H4 (cell line): Measurements from ENCODE around the gene UGP2. TPM values are rescaled to one million over a fixed set of nuclear protein-coding genes. Genes with fewer than 3 reads are reported as not detected.
"Not testable (repeated sequence)": the region's sequence is repeated elsewhere in the genome, so short reads cannot be mapped to it uniquely, and the experiment has no call there.

Source experiments
- DNase-seq: peaks from one replicate; pipeline ENCODE4 v3.0.0-alpha.2; 2015; ENCODE audit warnings: low spot score
- total RNA-seq: library from RNA; depleted of rRNA; stranded (reverse); fragments of >200 nt; shearing (Covaris generic); gene quantifications from 2 replicates; pipeline ENCODE4 v1.2.3, GENCODE V29; 2014; rRNA removed

Gene UGP2
- 69.6 and 79.8 TPM in 2 replicates for total RNA-seq

DNA sequence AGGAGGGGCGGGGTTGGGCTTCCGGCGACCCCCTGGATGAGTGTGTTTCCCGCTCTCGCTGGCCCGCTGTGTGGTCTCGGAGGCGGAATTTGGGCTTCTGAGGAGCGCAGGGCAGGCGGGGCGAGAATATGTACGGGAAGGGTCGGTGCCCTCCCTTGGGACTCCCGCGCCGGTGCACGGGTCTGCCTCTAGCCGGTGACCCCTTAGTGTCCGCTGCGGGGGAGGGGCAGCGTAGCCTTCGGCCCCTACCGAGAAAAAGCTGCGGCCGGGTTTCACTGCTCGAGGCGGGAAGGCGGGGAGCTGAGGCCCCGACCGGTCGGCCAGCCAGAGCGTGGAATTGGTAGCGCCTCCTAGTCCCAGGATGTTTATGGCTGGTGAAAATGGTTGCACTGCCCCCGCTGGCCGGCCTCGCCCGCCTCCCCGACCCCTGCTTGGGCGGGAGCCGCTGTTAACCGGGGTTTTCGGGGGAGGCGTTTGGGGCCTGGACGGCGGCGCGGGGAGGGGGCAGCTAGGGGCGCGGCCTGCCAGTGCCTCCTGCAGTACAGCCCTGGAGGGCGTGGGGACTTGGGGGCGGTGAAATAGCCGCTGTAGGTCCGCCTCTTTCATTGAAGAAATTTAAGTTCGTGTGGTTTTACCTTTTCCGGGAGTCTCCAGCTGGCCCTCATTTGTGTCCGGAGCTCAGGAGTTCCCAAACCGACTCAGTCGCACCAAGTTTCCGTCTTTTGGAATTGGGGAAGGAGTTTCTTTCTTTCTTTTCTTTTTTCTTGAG is at the start of gene UGP2:
Gene UGP2, plus strand, starts transcription at position 643 of the 769 bp plus-strand sequence. CDS start 290 bp downstream, outside the sequence.
- DNase-seq: peak; percentile 92

DNA sequence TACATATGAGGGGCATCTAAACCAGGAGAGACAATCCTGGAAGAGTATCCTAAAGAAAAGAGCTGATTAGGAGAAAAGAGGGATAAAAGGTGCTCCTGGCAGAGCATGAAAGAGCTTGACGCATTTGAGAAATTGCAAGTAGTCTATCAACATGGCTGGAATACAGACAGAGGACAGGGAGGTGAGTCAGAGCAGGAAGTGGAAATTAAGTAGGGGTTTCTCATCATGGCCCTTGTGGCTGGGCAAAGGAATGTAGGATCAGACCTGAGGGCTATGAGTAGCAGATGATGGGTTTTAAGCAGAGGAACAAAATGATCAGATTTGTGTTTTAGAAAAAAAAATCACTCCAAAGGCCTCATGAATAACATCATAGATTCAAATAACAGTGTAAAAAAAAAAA is 49.2 kb upstream of the UGP2 start:
- DNase-seq: peak; percentile 42

DNA sequence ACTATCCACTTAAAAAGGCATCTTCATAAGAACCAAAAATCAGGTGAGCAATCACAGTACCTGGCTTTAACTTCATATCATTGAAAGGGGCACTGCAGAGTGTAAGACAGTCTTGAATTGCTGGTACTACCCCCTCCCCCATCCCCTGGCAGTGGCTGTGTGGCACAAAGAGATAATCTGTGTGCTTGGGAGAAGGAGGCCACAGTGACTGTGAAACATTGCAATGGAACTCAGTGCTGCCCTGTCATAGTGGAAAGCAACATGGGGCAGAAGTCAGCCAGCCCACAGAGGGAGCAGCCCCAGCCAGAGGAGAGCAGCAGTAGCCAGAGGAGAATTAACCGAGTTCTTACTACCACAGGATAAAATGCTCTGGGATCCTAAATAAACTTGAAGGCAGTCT is 45.3 kb upstream of the UGP2 start:
- no peak for DNase-seq

DNA sequence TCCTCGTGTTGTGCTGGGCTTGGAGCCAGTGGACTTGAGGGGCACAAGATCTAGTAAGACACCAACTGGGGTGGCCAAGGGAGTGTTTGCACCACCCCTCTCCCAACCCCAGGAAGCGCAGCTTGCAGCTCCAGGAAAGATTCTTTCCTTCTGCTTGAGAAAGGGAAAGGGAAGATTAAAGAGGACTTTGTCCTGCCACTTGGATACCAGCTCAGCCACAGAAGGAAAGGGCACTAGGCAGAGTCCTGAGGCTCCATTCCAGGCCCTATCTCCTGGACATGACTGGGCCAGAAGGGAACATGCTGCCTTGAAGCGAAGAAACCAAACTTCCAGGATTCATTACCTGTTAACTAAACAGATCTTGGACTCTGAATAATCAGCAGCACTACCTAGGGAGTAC is 44.9 kb upstream of the UGP2 start:
- DNase-seq: no peak

DNA sequence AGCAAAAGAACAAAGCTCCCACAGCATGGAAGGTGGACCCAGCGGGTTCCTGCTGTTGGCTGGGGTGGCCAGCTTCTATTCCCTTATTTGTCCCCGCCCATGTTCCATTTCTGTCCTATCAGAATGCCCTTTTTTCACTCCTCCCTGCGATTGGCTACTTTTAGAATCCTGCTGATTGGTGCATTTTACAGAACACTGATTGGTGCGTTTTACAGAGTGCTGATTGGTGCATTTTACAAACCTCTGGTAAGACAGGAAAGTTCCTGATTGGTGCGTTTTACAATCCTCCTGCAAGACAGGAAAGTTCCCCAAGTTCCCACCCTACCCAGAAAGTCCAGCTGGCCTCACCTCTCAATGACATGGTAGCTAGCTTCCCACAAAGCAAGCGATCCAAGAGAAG is 40.2 kb upstream of the UGP2 start:
- no peak for DNase-seq

DNA sequence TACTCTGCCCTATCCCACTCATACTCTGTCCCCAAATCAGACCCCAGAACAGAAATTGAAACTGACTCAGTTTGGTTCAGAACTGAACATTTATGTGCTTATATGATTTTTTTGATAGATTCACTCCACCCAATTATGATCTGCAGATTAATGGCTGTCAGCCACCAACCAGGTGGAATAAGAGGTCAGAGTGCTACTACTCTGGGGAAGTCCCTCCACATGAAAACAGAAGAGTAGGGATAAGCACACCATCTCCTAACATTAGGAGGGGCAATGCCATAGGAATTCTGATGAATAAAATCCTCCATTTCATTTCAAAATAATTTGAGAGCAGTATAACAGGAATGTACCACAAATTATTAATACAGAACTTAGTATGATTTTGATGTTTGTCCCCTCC is 36.3 kb upstream of the UGP2 start:
- DNase-seq: no peak

DNA sequence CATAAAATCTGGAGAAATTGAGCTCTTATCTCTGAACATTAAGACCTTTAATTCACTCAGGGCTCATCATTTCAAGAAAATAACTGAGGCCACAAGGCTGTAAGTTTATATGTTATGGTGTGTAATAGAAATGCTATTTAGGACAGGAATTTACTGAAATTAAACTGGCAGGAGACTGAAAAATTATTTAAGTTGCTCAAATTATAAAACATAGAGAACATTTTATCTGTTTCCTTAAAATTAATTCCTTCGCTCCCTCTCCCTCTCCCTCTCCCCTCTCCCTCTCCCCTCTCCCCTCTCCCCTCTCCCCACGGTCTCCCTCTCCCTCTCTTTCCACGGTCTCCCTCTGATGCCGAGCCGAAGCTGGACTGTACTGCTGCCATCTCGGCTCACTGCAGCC is 33.7 kb upstream of the UGP2 start:
- not testable (repeated sequence) for DNase-seq

DNA sequence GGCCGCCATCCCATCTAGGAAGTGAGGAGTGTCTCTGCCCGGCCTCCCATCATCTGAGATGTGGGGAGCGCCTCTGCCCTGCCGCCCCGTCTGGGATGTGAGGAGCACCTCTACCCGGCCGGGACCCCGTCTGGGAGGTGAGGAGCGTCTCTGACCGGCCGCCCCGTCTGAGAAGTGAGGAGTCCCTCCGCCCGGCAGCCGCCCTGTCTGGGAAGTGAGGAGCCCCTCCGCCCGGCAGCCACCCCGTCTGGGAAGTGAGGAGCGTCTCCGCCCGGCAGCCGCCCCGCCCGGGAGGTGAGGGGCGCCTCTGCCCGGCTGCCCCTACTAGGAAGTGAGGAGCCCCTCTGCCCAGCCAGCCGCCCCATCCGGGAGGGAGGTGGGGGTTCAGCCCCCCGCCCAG is 32.8 kb upstream of the UGP2 start:
- not testable (repeated sequence) for DNase-seq

DNA sequence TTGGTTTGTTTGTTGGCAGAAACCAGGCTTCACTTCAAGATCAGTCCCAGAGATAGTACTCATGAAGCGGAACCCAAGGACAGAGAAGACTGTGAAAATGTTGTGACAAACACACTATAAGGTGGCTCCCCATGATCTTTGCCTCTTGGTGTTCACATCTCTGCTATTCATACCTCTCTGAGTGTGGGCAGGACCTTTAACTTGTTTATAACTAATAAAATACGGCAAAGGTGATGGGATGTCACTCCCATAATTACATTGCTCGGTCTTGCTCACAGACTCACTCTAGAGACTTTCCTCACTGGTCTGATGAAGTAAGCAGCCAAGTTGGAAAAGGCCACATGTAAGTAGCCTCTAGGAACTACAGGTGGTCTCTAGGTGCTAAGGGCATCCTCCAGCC is 30.6 kb upstream of the UGP2 start:
- DNase-seq: no peak

DNA sequence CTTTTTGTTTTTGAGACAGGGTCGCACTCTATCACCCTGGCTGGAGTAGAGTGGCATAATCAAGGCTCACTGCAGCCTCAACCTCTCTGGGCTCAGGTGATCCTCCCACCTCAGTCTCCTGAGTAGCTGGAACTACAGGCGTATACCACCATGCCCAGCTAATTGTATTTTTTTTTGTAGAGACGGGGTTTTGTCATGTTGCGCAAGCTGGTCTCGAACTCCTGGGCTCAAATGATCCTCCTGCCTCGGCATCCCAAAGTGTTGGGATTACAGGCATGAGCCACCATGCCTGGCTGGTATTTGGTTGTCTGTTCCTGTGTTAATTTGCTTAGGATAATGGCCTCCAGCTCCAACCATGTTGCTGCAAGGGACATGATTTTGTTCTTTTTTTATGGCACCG is 29.8 kb upstream of the UGP2 start:
- DNase-seq: not testable (repeated sequence)

DNA sequence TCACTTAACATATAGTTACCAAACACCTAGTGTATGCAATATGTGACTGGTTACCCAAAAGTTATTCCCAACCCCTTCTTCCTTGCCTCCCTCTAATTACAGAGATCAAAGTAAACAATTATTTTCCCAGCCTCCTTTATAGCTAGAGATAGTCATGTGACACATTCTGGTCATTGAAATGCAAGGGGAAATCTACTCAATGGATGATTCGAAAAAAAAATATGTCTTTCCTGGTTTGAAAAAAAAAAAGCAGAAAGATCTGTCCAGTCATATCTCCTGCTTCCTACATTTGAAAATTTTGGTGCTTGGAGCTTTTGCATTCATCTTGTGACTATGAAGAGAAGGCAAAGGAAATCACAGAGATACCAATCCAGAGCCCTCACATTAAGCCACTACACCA is 27.6 kb upstream of the UGP2 start:
- DNase-seq: no peak

DNA sequence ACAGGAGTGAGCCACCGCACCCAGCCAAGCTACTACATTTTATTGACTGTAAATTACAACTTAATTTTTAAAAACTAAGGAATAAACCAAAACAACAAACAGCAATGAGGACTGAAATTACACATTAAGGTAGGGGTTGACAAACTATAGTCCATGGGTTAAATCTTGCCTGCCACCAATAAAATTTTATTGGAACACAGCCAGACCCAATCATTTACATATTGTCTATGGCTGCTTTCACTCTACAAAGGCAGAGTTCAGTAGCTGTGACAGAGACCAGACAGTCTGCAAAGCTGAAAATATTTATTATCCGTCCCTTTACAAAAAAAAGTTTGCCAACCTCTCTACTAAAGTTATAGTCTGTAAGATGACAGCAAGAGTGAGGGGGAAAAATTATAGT is 24.3 kb upstream of the UGP2 start:
- DNase-seq: no peak

DNA sequence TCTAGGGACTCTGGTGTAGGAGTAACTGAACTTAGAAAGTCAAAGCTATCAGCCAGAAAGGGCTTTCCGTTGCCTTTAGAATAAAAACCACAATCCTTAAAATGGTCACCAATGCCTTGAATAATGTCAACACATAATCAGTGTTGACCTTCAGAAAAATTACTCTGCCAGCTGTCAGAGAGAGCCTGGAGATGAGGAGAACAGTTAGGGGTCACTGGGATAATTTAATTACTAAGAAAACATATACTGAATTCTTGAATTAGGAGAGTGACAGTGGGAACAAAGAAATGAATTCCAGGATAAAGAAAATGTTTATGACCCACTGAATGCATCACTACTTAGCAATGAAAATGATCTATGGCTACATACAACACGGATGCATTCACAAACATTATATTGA is 23.4 kb upstream of the UGP2 start:
- no peak for DNase-seq

DNA sequence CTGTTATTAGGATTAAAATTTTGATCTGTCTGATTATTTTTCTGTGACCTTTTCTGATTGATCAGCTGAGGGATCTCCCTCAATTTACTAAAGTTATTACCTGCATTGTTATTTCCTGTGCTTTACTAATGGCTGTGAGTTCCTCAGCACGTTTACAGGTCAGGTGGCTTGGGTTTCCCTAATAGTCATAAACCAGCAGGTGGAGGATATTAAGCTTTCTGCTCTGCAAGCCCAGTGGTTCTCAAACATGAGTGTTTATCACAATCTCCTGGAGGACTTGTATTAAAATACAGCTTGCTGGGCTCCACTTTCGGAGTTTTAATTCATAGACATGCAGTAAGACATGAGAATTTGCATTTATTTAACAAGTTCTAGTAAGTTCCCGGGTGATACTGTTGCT is 22.4 kb upstream of the UGP2 start:
- no peak for DNase-seq

DNA sequence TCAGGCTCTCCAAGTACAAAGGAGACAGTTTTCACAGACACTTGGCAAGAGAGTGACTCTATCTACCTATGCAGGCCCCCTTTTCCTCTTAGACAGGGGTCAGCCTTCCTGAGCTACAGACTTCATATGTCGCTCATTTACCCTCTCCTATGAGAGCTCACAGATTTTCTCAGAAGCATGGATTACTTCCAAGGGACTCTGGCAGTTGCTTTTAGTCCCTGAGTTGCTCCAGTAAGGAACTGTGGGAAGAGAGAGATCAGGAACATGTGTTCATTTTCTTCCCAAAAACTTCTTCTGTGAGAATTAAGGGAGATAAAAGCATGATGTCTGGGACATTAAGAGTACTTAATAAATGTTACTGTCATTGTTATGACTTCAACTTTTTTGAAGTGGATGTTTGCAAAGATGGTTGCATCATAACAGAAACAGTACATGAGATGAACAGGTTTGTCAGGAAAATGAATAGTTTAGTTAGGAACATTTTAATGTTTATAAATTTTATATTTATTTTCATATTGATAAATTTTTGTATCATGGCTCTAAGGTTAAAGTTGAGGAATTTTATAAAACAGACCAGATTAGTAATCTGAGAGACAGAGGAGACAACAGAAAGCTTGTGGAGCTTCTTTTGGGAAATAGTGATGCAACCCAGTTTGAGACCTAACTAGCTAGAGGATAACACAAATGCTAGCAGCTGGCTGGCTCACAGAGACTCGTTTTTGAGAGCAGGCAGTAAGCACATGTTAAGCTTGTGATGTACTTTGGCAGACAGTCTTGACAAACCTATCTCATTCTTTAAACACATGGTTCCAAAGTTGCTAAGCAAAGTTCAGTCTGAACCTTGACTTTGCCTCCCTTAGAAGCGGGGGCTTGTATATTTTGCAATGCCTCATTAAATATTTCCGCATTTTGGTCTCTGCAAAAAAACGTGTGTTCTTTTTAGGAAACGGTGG is 21.7 kb upstream of the UGP2 start:
- no peak for DNase-seq

DNA sequence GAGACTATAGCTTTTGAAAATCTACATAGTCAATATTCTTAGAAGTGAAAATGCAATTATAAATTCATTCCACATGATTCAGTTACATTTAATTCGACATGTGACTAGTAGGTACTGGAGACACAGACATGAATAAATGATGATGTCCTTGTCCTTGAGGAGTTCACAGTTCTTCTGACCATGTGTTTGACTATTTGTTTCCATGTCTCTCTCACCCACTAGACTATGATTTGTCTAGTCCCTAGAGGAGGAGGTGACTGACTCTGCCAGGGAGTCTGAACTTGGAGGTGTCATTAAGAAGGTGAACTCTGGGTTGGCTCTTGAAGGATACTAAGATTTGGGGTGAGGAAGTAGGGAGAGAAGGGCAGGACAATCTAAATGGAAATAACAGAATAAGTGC is 20.7 kb upstream of the UGP2 start:
- DNase-seq: no peak

DNA sequence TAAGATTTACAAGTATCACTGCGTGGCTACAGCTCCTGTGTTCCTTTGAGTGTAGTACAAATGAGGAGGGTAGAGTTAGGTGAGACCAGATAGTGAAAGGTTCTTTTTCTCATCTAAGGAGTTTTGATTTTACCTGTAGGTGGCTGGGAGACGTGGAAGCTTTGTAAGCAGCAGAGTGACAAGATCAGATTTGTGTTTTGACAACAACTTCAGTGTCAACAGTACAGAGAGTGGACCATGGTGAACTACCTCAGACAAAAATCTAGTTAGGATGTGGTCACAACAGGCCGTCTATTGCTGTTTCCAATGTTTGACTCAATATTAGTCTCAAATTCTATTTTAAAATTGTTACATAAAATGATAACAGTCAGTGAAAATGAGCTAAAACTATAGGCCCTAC is 20.3 kb upstream of the UGP2 start:
- no peak for DNase-seq

DNA sequence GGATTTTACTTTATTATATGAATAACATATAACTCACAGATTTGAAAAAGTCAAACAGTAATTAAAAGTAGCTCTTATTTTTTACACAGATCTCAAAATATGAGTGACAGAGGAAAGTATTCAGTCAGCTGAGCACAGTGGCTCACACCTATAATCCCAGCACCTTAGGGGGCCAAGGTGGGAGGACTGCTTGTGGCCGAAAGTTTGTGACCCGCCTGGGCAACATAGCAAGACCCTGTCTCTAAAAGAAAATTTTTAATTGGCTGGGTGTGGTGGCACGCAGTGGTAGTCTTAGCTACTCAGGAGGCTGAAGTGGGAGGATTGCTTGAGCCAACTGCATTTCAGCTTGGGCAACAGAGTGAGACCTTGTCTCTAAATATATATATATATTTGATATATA is 19.2 kb upstream of the UGP2 start:
- no peak for DNase-seq

DNA sequence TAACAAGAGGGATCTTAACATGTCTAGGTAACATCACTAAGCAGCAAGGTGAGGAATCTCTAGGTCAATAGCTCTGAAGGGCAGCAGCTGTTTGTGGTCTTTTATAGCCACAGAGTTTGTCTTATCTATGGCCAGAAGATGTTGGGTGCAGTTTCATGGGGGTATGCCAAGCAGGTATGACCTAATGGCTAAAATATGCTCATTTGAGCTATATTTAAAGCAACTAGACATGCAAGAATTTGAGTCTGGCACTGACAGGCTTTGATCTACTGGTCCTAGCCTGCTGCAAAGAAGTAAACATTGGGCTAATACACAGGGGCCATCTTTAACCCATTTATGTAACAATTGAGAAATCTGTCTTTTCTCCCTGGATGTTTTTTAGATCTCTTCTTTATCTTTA is 13.9 kb upstream of the UGP2 start:
- DNase-seq: peak; percentile 72

DNA sequence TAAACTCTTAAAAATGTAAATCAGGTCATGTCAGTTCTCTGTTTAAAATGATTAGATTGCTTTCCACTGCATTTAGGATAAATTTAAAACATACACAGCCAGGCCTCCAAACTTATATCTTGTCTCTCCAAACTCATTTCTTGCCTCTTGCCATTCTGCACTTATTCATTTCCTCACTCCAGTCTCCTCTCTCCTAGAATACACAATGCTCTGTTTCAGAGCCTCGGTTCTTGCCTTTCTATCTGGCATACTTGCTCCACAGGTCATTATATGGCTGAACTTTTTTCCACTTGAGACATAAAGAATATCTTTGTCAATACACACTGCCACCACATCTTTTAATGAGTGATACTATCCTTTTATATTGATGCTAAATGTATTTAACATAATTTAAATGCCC is 10.5 kb upstream of the UGP2 start:
- no peak for DNase-seq

DNA sequence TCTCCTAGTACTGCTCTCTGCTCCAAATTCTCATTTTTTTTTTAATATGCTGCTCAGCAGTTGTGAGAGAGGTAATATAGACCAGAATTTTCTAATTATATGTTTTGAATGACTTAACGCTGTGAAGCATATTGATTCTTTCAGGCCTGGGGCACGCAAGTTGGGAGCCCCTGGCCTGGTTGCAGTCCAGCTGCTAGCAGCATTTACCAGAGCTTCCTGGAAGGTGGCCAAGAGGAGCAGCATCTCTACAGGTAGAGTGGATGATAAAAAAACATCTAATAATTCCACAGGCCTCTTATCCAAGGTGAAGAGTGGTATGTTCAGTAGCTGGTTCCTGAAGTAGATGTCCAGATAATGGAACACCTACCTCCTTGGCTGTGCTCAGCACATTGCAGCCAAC is 7.3 kb upstream of the UGP2 start:
- DNase-seq: no peak

DNA sequence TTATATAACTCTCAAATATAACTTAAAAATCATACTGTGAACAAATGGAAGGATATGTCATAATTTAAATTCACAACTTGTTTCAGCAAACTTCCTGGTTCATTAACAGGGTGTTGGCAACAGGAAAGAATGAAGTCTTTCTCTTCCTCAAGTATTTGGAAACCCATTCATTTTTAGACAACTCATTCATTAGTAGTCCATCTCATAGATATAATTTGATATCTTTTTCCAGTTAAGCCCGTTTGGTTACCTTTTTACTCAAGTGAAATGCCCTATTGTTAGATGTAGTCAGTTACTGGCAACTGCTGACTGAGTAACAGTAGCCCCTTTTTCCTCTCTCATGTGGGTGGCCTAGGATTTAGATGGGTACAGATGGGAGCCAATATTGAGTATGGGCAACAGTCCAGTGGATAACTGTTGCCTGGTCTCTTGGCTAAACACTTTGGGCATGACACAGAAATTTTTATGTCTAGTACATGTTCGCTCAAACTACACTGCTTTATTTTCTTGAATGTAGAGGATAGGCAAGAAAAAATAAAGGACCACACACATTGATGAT is 4.6 kb upstream of the UGP2 start:
- no peak for DNase-seq
